NCI-H187 (cell line): Measurements from ENCODE around the gene MAGEB17.
"Not testable (repeated sequence)": the region's sequence is repeated elsewhere in the genome, so short reads cannot be mapped to it uniquely, and the experiment has no call there.

Experiments
- DNase-seq, 2 experiments: peaks; one replicate each; lab custom pipeline; 2025; lab: John Stamatoyannopoulos, UW

MAGEB17 gene

GRCh38 chrX:16156692-16157331 is 10.5 kb upstream of the MAGEB17 start:
- DNase-seq: no peak

GRCh38 chrX:16160729-16161128 is 6.6 kb upstream of the MAGEB17 start:
- no peak for DNase-seq

- DNase-seq: not testable (repeated sequence)
These were observed 6.1 kb upstream of the MAGEB17 start for GRCh38 chrX:16161173-16161572.

DNA sequence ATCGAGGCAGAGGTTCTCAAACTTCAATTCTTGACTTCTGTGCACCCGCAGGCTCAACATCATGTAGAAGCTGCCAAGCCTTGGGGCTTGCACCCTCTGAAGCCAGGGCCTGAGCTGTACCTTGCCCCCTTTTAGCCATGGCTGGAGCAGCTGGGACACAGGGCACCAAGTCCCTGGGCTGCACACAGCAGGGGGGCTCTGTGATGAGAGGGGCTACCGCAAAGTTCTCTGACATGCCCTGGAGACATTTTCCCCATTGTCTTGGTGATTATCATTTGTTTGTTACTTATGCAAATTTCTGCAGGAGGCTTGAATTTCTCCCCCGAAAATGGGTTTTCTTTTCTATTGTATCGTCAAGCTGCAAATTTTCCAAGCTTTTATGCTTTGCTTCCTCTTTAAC is 4.9 kb upstream of the MAGEB17 start:
- DNase-seq: no peak

- no peak for DNase-seq
These were observed 2.5 kb upstream of the MAGEB17 start for GRCh38 chrX:16164748-16165147.

GRCh38 chrX:16171039-16171438 is 3.8 kb downstream of the MAGEB17 start:
- no peak for DNase-seq

DNA sequence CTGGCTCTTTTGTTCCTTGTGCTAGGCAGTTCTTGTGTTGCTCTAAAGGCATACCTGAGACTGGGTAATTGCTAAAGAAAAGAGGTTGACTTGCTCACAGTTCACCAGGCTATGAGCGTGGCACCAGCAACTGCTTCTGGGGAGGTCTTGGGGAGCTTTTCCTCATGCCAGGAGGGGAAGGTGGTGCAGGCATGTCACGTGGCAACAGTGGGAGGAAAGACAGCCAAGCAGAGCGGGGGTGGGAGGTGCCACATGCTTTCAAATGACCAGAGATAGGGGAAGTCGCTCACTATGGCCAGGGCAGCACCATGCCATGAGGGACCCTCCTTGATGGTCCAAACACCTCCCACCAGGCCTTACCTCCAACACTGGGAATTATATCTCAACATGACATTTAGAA is 4.7 kb downstream of the MAGEB17 start:
- no peak for DNase-seq

GRCh38 chrX:16172391-16172790 is 5.1 kb downstream of the MAGEB17 start:
- no peak for DNase-seq

DNA sequence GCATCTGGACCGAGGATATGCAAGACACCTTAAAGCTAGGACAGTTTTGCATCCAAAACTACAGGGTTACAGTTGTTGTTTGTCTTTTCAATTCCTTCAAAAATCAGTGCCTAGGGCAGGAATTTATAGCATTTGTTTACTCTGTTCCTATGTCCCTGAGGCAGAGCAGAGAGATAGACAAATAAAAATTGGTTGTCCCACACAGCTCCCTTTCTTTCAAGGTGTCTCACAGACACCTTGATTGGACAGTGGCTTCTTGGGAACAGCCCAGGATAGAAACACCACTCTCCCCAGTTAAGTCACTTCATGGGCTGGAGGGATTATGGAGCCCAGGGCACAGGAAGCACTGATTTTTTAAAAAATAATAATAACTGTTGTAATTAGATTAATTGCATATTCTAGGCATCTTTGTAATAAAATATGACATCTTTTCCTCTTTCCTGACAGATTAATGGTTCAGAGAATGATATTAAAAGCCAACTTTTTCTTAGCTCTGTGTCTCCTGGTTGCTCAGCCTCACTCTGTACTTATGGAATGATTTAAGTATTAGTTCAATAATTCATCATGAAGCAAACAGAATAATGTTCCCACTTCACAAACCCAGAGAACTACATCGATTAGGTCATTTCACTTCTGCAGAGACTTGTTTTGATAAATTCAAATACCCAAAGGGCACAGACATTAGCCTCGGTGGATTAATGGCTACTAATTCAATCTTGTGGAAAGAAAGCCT is 8.2 kb downstream of the MAGEB17 start:
- no peak for DNase-seq

GRCh38 chrX:16177260-16177659 is 10.0 kb downstream of the MAGEB17 start:
- DNase-seq: no peak

GRCh38 chrX:16183843-16184242 is 16.6 kb downstream of the MAGEB17 start:
- DNase-seq: not testable (repeated sequence)

DNA sequence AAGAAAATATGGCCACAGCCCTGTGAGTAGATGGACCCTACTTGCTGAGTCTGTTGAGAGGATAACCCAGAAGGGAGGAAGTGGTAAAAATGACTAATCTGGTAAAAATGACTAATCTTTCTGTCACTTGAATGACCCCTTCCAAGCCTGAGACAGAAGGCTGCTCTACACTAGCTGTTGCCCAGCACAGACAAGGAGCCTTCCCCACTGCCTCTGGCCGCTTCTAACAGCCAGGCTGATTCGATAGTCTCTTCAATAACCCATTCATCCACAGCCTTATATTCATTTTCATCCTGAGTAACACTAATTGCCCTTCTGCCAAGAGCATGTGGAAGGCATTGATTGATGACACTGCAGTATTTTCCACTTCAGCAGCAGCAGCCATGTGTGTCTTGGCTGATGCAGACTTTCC is 18.4 kb downstream of the MAGEB17 start:
- peak in 1 of 2 experiments; percentile 1 for DNase-seq

- no peak for DNase-seq
These were observed 19.2 kb downstream of the MAGEB17 start for GRCh38 chrX:16186380-16187007.

GRCh38 chrX:16187024-16187760 is 19.9 kb downstream of the MAGEB17 start:
- no peak for DNase-seq

- no peak for DNase-seq
These were observed 21.4 kb downstream of the MAGEB17 start for GRCh38 chrX:16188687-16189086.

- DNase-seq: no peak
These were observed 24.3 kb downstream of the MAGEB17 start for GRCh38 chrX:16191605-16192004.

- DNase-seq: no peak
These were observed 29.5 kb downstream of the MAGEB17 start for GRCh38 chrX:16196829-16197228.

- DNase-seq: no peak
These were observed 32.1 kb downstream of the MAGEB17 start for GRCh38 chrX:16199343-16199742.

DNA sequence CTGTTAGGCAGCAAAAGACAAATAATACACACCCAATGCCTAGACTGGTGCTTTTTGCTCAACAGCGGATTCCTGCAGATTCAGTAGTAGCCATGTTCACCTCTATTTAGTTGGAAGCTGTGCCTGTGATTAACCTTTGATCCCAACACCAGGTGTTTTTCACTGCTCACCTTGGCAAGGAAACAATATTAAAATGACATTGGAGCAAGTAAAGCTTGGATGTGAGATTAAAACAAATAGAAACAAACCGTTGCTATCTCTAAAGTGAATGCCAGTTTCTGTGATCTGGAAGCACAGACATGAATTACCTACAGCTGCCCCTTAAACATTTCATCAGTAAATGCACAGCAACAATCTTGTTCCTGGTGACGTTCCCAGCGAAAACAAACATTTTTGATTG is 35.7 kb downstream of the MAGEB17 start:
- no peak for DNase-seq

- no peak for DNase-seq
These were observed 37.3 kb downstream of the MAGEB17 start for GRCh38 chrX:16204538-16204937.

DNA sequence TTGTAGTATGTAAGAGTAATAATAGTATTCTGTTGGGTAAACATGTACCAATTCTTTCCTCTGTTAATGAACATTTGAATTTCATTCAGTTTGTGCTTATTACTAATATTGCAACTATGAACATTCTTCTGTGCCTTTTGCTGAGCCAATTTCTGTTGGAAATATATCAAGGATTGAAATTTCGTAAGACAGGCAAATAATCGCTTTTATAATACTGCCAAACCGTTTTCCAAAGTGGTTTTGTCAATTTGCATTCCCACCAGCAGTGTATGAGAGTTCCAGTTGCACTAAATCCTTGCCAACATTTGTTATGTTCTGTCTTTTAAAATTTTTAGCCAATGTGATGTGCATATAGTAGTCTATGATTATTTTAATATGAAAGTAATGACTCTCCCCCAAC is 38.6 kb downstream of the MAGEB17 start:
- DNase-seq: no peak

- DNase-seq: no peak
These were observed 40.4 kb downstream of the MAGEB17 start for GRCh38 chrX:16207634-16208033.

GRCh38 chrX:16208601-16209000 is 41.3 kb downstream of the MAGEB17 start:
- no peak for DNase-seq
